ENCODE measurements around the gene LMCD1. TPM values are rescaled to one million over a fixed set of nuclear protein-coding genes. Genes with fewer than 3 reads are reported as not detected.

The LMCD1 gene
- total RNA-seq, 2 experiments from 2014 or later = 0.47 TPM; not detected in 1

GRCh38 chr3:8470801-8471200 lies 30.8 kb upstream of the LMCD1 start:
- H3K27ac ChIP-seq (ENCODE audit: low read depth, low read length, poor library complexity, severe bottlenecking) = no peak overlapping the region
- no TSS peak for BruUV-seq (replicated peaks)
- no peaks in the 10 kb centered on the region for H3K36me3 ChIP-seq (ENCODE audit: insufficient read depth, low read length)
- intact Hi-C loops (cut with micrococcal nuclease; ENCODE audit: unreplicated experiment) = no loop called here
- ChIA-PET CTCF (ENCODE audit: unreplicated experiment) (no interaction called here), POLR2A (no interaction called here)
- no peaks in the 10 kb centered on the region for H3K9me2 ChIP-seq (ENCODE audit: insufficient read depth, low read length)
- no peak for DNase-seq (ENCODE audit: low spot score)
- no peak overlapping the region for H2AFZ ChIP-seq (ENCODE audit: low read length)
- no peaks in the 10 kb centered on the region for H3K79me2 ChIP-seq (ENCODE audit: insufficient read depth, low read depth, low read length)
- no peak overlapping the region for H3K4me3 ChIP-seq (ENCODE audit: low read depth, low read length, poor library complexity, severe bottlenecking)
- no peaks in the 10 kb centered on the region for H4K20me1 ChIP-seq (ENCODE audit: insufficient read depth, low read length)
- H3K9me3 ChIP-seq (ENCODE audit: low read length) = no peaks in the 10 kb centered on the region
- H3K4me1 ChIP-seq (ENCODE audit: insufficient read depth, low read length, poor library complexity, severe bottlenecking) = no peaks in the 10 kb centered on the region
- no peak overlapping the region for H3K4me2 ChIP-seq (ENCODE audit: low read length)
- TF ChIP-seq CTCF (conservative IDR thresholded peaks at IDR 0.05; ENCODE audit: low read length) = no peak
- TF ChIP-seq EZH2phosphoT487 (IDR thresholded peaks at IDR 0.05; ENCODE audit: borderline replicate concordance, low read depth, low read length) = no peak

- TF ChIP-seq CTCF (conservative IDR thresholded peaks at IDR 0.05; ENCODE audit: low read length) (no peak), EZH2phosphoT487 (IDR thresholded peaks at IDR 0.05; ENCODE audit: borderline replicate concordance, low read depth, low read length) (no peak)
- Histone ChIP-seq H4K20me1 (ENCODE audit: insufficient read depth, low read length) (no peaks in the 10 kb centered on the region), H3K36me3 (ENCODE audit: insufficient read depth, low read length) (no peaks in the 10 kb centered on the region), H3K4me1 (ENCODE audit: insufficient read depth, low read length, poor library complexity, severe bottlenecking) (no peaks in the 10 kb centered on the region), H3K9me3 (ENCODE audit: low read length) (no peaks in the 10 kb centered on the region), H3K9me2 (ENCODE audit: insufficient read depth, low read length) (no peaks in the 10 kb centered on the region), H2AFZ (ENCODE audit: low read length) (no peak overlapping the region), H3K27ac (ENCODE audit: low read depth, low read length, poor library complexity, severe bottlenecking) (no peak overlapping the region), H3K4me2 (ENCODE audit: low read length) (no peak overlapping the region), H3K79me2 (ENCODE audit: insufficient read depth, low read depth, low read length) (no peaks in the 10 kb centered on the region), H3K4me3 (ENCODE audit: low read depth, low read length, poor library complexity, severe bottlenecking) (no peak overlapping the region)
- BruUV-seq (replicated peaks) = no TSS peak
- POLR2A ChIA-PET = no interaction called here
- intact Hi-C loops (cut with micrococcal nuclease; ENCODE audit: unreplicated experiment) = no loop called here
- CTCF ChIA-PET (ENCODE audit: unreplicated experiment) = no interaction called here
- DNase-seq (ENCODE audit: low spot score) = no peak
These were observed 29.1 kb upstream of the LMCD1 start for GRCh38 chr3:8472549-8472948.

GRCh38 chr3:8473029-8473428 lies 28.6 kb upstream of the LMCD1 start:
- Histone ChIP-seq H3K27ac (ENCODE audit: low read depth, low read length, poor library complexity, severe bottlenecking) (no peak overlapping the region), H3K9me3 (ENCODE audit: low read length) (no peaks in the 10 kb centered on the region), H3K4me2 (ENCODE audit: low read length) (no peak overlapping the region), H3K36me3 (ENCODE audit: insufficient read depth, low read length) (no peaks in the 10 kb centered on the region), H4K20me1 (ENCODE audit: insufficient read depth, low read length) (no peaks in the 10 kb centered on the region), H3K79me2 (ENCODE audit: insufficient read depth, low read depth, low read length) (no peaks in the 10 kb centered on the region), H2AFZ (ENCODE audit: low read length) (no peak overlapping the region), H3K9me2 (ENCODE audit: insufficient read depth, low read length) (no peaks in the 10 kb centered on the region), H3K4me1 (ENCODE audit: insufficient read depth, low read length, poor library complexity, severe bottlenecking) (no peaks in the 10 kb centered on the region), H3K4me3 (ENCODE audit: low read depth, low read length, poor library complexity, severe bottlenecking) (no peak overlapping the region)
- intact Hi-C loops (cut with micrococcal nuclease; ENCODE audit: unreplicated experiment) = no loop called here
- no TSS peak for BruUV-seq (replicated peaks)
- ChIA-PET POLR2A (interaction anchor here (0.6 kb wide), 1 partner anchor 1005 kb away, joined by 3 read pairs; no protein-coding TSS in a partner anchor), CTCF (ENCODE audit: unreplicated experiment) (no interaction called here)
- no peak for DNase-seq (ENCODE audit: low spot score)
- TF ChIP-seq CTCF (conservative IDR thresholded peaks at IDR 0.05; ENCODE audit: low read length) (no peak), EZH2phosphoT487 (IDR thresholded peaks at IDR 0.05; ENCODE audit: borderline replicate concordance, low read depth, low read length) (no peak)
